IPS DF 4.7 (cell line): ENCODE measurements around the gene RASA3.

Experiments used
- DNase-seq: peaks from one replicate; pipeline ENCODE4 v3.0.0-alpha.2; 2013; ENCODE audit warnings: low spot score; ENCODE audit errors: extremely low read depth

The RASA3 gene

DNA sequence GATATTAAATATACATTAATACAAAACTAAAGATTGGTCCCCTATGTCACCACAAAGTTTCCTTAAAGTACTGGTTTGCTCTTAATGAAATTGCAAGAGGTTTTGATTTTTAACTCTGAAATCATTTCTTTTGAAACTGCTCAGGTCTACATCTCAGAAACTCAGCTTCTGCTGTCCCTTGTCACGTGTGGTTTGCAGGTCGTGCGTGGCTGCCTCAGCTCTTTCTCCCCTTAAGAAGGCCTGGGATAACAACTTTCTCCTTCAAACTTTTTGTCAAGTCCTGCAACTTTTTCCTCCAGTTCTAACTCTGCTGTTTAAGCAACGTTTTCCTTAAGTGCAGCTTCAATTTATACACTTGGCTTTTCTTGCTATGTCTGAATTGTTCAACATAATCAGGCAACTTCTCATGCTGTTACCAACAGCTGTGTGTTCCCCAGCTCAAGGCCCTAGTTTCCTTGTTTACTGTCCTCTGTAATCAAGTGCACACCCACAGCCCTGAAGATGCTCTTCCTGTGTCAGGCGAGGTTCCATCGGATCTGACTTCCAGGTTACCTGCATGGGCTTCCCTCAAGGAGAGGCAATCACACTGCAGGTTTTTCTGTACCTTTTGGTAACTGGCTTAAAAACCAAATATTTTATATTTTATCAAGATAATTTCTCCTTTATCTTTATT lies 172.0 kb downstream of the RASA3 start:
- no peak for DNase-seq

DNA sequence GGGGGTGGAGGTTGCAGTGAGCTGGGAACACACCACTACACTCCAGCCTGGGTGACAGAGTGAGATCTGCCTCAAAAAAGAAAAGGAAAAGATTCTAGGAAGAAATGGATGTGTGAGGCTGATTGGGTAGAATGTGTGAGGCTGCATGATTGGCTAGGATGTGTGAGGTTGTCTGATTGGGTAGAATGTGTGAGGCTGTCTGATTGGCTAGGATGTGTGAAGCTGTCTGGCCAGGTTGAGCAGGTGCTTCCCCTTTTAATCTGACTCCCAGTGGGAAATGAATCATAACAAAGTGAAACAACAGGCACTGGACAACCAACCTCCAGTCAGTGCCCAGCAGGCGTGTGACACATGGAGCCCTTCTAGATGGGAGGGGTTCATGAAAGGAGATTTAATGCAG lies 173.2 kb downstream of the RASA3 start:
- no peak for DNase-seq

DNA sequence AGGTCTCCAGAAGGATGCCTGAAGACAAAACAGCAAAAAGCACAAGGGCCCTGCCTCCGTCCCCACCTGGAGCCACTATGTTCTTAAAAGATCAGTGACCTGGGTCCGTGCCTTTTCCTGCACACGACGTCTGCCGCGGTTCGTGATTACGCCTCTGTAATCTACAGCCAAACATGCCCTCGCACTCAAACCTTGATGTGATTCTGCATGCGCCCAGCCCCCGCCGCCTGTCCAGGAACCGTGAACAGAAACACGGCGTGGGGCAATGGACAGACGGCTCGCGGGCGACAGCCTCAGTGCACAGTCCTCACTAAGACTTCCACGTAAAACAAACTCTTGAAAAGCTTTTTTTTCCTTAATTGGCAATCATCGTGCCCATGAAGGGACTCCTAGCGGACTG lies 174.1 kb downstream of the RASA3 start:
- no peak for DNase-seq

DNA sequence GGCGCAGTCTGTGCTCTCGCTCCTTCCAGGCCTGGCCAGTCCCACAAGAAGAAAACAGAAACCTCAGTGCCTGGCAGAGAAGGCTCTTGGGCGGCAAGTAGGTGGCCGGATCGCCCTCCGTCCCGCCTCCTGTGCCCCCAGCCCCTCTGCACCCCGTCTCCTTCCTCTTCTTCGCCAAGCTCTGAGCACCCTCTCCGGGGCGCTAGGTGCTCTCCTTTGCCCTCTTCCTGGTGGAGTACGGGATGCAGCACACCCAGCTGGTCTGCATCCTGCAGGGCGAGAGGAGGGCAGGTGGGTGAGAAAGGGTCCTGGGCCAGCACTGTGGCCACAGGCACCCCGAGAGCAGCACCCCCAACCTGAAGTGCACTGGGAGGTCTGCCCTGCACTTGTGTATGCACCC lies 175.9 kb downstream of the RASA3 start:
- no peak for DNase-seq

DNA sequence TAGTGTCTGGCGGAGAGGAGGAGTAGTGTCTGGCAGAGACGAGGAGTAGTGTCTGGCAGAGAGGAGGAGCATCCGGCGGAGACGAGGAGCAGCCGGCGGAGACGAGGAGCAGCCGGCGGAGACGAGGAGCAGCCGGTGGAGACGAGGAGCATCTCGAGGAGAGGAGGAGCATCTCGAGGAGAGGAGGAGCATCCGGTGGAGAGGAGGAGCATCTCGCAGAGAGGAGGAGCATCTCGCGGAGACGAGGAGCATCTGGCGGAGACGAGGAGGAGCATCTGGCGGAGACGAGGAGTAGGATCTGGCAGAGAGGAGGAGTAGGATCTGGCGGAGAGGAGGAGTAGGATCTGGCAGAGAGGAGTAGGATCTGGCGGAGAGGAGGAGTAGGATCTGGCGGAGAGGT lies 176.7 kb downstream of the RASA3 start:
- DNase-seq: no peak

DNA sequence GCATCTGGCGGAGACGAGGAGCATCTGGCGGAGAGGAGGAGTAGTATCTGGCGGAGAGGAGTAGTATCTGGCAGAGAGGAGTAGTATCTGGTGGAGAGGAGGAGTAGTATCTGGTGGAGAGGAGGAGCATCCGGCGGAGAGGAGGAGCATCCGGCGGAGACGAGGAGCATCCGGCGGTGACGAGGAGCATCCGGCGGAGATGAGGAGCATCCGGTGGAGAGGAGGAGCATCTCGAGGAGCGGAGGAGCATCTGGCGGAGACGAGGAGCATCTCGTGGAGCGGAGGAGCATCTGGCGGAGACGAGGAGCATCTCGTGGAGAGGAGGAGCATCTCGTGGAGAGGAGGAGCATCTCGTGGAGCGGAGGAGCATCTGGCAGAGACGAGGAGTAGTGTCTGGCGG lies 177.2 kb downstream of the RASA3 start:
- DNase-seq: no peak

DNA sequence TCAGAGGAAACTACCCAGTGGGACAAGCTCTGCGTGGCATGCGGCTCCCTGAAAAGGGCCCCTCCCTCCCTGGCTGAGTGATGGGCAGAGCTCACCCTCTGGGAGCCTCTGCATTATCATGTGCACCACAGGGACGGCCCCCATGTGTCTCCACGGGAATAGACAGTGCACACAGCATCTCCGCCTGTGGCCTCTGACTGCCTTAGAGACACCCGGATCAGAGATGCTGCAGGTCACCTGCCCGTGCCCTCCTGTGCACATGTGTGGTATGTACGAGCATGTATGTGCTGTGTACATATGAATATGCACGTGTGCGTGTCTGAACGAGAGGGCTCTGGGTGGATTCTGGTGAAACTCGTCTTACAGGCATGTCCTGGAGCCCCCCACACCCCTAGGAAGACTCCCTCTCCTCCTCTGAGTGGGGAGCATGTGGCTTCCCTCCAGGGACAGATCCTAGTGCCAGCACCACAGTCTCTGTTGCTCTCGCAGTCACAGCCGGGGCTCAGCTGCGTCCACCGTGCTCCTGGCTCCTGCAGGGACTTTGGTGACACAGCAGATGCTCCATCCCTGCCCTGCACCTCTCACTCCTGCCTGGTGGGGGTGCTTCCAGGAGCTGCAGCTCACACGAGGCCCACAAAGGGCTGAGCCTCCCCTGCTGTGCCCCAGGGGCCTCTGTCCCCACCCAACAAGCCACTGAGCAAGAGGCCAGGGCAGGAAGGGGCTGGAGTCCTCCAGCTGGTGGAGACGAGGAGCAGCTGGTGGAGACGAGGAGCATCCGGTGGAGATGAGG lies 178.2 kb downstream of the RASA3 start:
- DNase-seq: no peak

DNA sequence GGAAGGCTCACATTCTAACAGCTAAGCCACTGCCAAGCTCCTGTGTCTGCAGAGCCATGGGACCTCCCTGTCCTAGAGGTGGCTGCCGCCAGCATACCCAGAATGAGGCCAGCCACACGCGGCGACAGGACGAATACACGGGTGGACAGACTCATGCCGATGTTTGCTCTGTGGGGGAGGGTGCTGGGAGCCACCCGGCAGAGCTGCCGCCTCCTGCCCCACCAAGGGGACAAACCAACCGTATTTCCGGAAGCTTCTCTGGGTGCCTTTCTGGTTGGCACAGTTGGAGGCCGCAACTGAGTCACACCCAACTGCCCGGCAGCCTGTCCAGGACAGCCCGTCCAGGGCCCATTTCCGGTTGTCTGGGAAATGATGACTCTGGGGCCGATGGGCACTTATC lies 178.9 kb downstream of the RASA3 start:
- DNase-seq: no peak

DNA sequence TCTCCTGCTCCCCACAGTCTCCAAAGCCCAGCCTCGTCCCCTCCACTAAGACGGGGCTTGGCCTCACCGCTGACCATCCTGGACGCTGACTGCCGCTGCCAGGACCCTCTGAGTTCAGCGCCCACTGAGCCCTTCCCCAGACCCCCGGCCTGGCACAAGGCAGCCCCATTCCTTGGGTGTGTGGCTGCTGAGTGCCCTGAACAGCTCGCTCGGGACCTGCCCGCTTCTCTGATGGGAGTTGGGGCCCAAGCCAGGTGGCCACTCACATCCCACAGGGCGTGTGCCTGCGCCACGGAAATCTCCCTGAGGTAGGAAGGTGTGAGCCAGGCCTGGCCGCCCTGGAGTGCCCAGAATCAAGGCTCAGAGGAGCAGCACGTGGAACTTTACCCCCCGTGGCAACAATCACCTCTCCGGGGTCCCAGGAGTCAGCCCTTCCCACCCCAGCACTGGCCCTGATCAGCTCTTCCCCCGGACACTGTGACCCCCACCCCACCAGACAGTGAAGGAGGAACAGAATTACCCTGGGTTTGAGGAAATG lies 179.4 kb downstream of the RASA3 start:
- DNase-seq: no peak

DNA sequence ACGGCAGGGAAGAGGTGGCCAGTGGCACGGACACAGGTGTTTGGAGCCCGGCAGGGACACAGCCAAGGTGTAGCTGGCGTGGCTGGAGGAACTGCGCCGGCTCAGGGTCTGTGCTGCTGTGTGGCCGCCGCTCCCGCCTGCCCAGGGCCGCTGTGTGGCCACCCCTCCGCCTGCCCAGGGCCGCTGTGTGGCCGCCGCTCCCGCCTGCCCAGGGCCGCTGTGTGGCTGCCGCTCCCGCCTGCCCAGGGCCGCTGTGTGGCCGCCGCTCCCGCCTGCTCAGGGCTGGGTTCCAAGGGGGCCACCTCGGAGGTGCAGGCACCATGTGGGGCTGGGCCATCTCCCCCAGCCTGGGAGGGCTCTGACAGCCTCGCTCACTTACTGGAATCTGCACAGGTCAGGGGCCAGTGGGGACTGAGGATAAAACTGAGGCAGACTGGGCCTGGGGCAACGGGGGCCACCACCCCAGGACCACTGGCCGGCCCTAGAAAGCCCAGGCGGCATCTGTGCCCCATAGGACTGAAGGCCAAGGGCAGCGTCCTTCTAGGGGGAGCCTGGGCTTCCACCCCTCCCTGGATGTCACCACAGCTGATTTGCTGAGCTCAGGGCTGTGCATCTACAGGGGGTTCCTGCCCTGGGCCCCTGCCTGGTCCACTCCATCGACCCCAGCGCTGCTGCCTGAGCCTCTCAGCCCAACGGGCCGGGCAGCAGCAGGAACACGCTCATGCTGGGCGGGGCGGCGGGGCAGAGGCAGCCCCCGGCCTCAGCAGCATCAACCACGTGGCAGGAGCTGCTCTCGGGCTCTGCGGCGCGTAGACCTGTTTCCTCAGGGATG lies 180.1 kb downstream of the RASA3 start:
- DNase-seq: no peak

DNA sequence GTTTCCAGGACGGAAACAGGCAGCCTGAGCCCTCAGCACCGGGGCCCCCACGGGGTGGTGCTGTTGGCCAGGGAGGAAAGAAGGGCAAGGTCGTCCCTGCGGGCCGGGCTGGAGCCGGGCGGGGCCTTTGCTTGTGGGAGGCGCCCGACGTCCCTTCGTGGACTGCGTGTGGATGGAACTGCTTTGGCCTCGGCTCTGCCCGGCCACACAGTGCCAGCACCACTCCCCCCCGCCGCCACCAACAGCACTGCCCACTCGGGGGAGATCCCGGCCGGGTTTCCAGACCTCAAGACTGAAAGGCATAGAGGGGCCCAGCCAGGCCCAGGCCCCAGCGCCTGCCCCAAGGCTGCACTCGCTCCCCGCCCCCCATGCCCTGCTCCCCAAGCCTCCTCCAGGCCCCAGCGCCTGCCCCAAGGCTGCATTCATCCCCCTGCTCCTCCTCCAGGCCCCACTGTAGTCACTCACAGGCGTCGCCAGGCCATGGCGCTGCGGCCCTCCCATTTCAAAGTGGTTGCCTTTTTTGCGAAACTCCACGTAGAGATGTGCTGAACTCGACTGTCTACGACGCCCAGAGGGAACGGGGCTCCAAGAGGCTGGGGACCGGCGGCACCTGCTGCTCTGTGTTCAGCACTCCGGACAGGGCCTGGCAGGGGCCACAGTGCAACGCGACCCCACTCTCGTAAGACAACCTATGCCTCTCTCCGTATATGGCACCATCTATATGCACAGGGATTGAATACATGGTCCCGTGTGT lies 181.0 kb downstream of the RASA3 start:
- DNase-seq: no peak

DNA sequence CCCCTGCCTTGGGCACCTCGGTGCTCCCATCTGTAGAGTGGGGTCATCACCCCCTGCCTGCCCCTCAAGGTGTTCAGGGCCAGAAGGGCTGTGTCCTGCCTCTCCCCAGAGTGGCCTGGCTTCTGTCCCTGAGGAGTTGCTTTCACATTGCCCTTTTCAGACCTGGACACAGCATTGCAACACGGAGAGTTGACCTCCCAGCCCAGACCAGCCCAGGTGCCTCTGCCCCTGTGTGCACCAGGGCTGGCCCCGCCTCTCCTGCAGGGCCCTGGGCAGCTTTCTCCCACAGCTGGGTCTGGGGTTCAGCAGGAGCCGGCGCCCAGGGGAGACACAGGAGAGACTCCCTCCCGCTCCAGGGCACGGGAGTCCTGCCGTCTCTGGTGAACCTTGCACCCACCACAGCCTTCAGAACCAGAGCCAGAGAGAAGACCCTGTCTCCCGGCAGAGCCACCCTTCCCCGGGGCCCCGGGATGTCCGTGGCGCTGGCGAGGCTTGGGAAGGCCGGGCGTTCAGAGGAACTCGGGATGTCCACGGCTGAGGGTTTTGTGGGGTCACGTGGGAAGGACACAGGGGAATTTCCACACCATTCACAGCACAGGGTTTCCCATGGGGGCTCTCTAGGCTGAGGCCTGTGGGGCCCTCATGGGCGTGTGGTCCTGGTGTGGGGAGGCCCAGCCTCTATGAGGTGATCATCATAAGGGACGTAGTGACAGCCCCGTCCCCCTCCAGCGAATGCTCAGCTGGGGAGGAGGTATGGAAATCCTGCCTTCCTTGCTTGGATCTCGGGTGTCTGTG lies 181.8 kb downstream of the RASA3 start:
- no peak for DNase-seq

DNA sequence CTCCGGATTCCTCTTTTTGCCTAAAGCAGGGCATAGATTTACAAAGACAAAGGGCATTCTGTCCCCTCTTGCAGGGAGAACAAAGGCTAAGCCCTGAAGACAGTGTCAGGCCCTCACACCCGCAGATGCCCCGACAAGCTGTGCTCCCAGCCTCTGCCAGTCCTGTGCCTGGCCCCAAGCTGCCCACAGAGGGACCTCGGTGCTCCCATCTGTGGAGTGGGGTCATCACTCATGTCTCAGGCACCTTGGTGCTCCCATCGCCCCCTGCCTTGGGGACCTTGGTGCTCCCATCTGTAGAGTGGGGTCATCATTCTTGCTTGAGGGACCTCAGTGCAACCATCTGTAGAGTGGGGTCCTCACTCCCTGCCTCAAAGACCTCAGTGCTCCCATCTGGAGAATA lies 182.9 kb downstream of the RASA3 start:
- no peak for DNase-seq

DNA sequence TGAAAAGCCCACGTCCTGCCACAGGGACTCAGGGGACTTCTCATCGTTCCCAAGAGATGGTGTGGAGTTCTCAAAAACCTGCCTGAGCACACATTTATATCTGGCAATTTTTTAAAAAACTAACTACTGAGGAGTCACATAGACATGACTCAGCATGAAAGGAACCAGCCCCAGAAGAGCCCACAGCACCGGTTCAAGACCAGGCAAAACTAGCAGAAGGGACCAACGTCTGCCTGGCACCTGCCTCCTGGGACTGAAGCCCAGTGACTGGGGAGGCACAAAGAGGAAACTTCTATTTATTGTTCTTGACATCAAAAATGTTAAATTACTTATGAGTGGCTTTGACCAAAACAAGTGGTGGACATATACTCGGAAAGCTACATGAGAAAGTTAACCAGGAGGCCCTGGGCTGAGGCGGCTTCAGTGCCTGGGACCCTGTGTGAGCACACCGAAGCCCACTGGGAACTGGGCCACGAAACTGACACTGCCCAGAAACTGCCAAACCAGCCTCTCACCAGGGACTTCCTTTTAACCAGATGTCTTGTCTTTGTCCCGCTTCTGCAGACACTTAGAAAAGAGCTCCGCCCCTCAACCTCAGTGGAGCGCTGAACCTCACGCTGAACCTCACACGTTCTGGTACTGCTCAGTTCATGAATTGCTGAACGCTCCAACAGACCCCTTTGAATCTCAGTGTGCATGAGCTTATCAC lies 184.2 kb downstream of the RASA3 start:
- no peak for DNase-seq

DNA sequence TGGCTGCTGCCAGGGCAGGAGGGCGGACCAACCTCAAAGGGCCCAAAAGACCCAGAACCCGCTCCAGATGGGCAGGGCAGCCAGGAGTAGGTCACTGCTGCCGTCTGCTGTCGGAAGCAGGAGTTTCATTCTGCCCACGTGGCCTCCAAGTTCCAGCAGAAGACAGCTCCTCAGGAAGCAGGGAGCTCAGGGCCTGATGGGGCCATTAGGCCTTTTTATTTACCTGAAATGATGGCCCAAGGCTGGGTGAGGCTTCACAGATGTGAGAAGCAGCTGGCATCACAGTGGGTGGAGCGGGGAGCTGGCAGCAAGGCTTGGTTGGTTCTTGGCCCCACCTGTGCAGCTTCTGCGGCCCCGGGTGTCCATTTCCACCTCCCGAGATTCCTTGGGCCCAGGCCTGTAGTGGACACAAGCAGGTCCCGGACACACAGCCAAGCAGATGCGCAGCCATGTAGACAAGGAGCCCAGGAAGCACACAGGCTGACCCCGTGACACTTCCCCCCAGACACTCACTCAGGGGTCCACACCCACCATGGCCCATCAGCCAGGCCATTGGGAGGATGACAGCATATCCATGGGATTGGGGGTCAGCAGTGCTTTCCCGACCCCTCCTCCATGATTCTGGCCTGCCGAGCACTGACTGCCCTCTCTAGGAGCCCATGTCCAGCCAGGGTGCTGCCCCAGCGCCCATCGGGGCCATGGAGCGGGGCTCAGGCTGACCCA lies 185.0 kb downstream of the RASA3 start:
- DNase-seq: no peak

DNA sequence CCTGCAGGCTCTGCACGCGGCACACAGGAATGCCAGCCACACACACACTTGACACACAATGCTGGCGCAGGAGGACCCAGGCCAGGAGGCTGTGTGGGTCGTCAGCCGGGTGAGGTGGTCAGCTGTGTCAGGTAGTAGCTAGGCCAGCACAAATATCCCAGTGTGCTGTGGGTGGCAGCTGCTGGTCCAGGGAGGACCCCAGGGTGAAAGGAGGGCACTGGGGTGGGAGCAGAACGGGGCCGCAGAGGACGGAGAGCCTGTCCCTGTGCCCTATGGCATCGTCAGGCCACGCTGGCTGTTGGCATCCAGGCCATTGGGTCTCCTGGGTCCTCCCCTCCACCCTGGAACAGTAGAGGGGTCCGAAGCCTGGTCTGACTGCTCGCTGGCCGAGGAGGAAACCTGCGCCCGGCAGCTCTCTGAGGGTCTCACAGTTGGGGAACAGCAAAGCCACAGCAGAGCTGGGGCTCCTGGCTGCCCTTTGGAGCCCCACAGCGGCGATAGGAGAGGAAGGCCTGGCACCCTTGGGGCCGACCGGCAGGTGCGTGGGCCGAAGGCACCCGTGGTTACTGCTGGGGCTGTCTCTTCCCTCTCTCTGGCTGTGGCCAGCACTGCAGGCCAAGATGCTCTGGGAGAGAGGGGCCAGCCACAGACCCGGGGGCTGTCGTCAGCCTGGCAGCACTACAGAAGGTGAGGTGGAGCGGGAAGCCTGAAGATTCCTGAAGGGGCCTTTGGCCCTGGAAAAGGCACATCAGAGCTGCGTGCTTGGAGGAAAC lies 185.8 kb downstream of the RASA3 start:
- no peak for DNase-seq

DNA sequence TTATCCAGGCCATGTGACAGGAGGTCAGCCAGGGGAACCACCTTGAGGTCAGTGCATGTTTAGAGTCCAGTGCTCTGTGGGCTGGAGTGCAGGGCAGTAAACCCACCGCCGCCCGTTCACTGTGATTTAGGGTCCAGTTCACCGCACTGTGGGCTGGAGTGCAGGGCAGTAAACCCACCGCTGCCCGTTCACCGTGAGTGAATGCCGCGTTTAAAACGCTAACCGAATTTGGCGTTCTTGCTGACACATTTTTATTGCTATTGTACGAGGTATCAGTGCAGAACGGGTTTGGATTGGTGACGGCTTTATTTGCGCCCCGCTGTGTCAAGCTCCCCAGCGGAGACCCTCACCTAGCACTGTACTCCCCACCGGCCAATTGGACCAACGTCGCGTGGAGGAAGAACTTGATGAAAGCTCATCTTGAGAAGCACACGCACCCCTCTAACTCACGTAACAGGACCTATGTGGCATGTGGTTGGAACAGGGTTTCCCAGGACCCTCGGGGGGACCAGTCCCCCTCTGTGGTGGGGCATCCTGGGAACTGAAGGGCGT lies 186.5 kb downstream of the RASA3 start:
- no peak for DNase-seq
